K562 (cell line): ENCODE data around the gene VMP1. TPM values are rescaled to one million over a fixed set of nuclear protein-coding genes. Genes with fewer than 3 reads are reported as not detected.

Source experiments
- ATF7 ChIP-seq: fragments of 450-650 bp; IDR thresholded peaks from 2 replicates; pipeline ENCODE4 v1.7.1; 2014; ENCODE audit warnings: mild to moderate bottlenecking, moderate library complexity
- ESRRA ChIP-seq: fragments of 450-650 bp; IDR thresholded peaks from 2 replicates; pipeline ENCODE4 v1.6.1; 2014; ENCODE audit warnings: low read depth, mild to moderate bottlenecking, moderate library complexity, borderline replicate concordance
- FOS ChIP-seq: IDR thresholded peaks from 3 replicates; pipeline ENCODE4 v1.6.1; 2011; ENCODE audit not compliant: insufficient read length; ENCODE audit errors: extremely low read depth
- HDAC3 ChIP-seq: fragments of 450-650 bp; IDR thresholded peaks from 2 replicates; pipeline ENCODE4 v1.6.1; 2018; ENCODE audit warnings: borderline replicate concordance, mild to moderate bottlenecking, moderate library complexity; ENCODE audit not compliant: partially characterized antibody
- HMG20A ChIP-seq: fragments of 450-650 bp; formaldehyde crosslinking; conservative IDR thresholded peaks from 2 replicates; pipeline ENCODE4 v1.4.0; 2020; ENCODE audit warnings: mild to moderate bottlenecking, mixed read lengths
- ILK ChIP-seq: fragments of 450-650 bp; IDR thresholded peaks from 2 replicates; pipeline ENCODE4 v1.6.1; 2016; ENCODE audit warnings: missing genetic modification characterization, low read depth, mild to moderate bottlenecking, missing compliant biosample characterization, moderate library complexity, borderline replicate concordance
- JUNB ChIP-seq: fragments of 450-650 bp; formaldehyde crosslinking; conservative IDR thresholded peaks from 2 replicates; pipeline ENCODE4 v1.4.0; 2020; ENCODE audit warnings: mild to moderate bottlenecking
- JUND ChIP-seq, 2 experiments: IDR thresholded peaks; 2 replicates in 1 of 2; 3 replicates in 1 of 2; pipeline ENCODE4 v1.6.1; 2011; ENCODE audit warnings: borderline replicate concordance in 2 of 2, low read depth in 2 of 2, low read length in 2 of 2, improper control_type of control experiment in 1 of 2, missing biosample characterization in 1 of 2, missing genetic modification characterization in 1 of 2, missing genetic modification reagents in 1 of 2
- LARP7 ChIP-seq: fragments of 450-650 bp; IDR thresholded peaks from 2 replicates; pipeline ENCODE4 v1.6.1; 2016
- MTA3 ChIP-seq: fragments of 450-650 bp; formaldehyde crosslinking; IDR thresholded peaks from 2 replicates; pipeline ENCODE4 v1.6.1; 2017; ENCODE audit warnings: mild to moderate bottlenecking, borderline replicate concordance
- NBN ChIP-seq: fragments of 450-650 bp; IDR thresholded peaks from 2 replicates; pipeline ENCODE4 v1.6.1; 2016; ENCODE audit warnings: low read depth, mild to moderate bottlenecking
- RBM22 ChIP-seq: fragments of 200-400 bp; formaldehyde crosslinking; IDR thresholded peaks from 2 replicates; pipeline ENCODE4 v1.6.1; 2018; ENCODE audit warnings: low read length, low read depth; ENCODE audit not compliant: poor library complexity, severe bottlenecking
- TAF9B ChIP-seq: fragments of 450-650 bp; IDR thresholded peaks from 2 replicates; pipeline ENCODE4 v1.6.1; 2018; ENCODE audit warnings: mild to moderate bottlenecking; ENCODE audit not compliant: partially characterized antibody
- ZFPM2 ChIP-seq: fragments of 250-450 bp; sonication (Bioruptor Pico); IDR thresholded peaks from 2 replicates; pipeline ENCODE4 v1.5.1; 2022; ENCODE audit warnings: mild to moderate bottlenecking
- ZNF165 ChIP-seq: fragments of 250-450 bp; sonication (Bioruptor Pico); IDR thresholded peaks from 2 replicates; pipeline ENCODE4 v1.4.0; 2020; ENCODE audit warnings: borderline replicate concordance
- ZNF253 ChIP-seq: fragments of 250-450 bp; sonication (Bioruptor Pico); conservative IDR thresholded peaks from 2 replicates; pipeline ENCODE4 v1.6.1; 2021; ENCODE audit warnings: mild to moderate bottlenecking
- ZNF384 ChIP-seq: IDR thresholded peaks from 2 replicates; pipeline ENCODE4 v1.6.1; 2012; ENCODE audit warnings: low read depth, low read length, improper control_type of control experiment
- polyA plus RNA-seq, 8 experiments: library from polyadenylated mRNA; depleted of rRNA in 4 of 8; stranded (reverse) in 5 of 8; unstranded in 3 of 8; fragments of >200 nt; fragmentation: Nextera tagmentation in 2 of 8; fragmentation: Illumina TruSeq in 1 of 8; extraction: Ambion mirVana in 2 of 8; extraction: Trizol in 1 of 8; gene quantifications; 2 replicates each; pipeline versions ENCODE4 v1.2.1 to v1.2.3, GENCODE V29; 2011 to 2014; ENCODE audit warnings: inconsistent platforms in 1 of 8, missing spikeins in 1 of 8
- total RNA-seq, 7 experiments: library from RNA; depleted of rRNA in 6 of 7; stranded (reverse); fragments of >200 nt in 6 of 7; fragmentation: Illumina TruSeq in 2 of 7; extraction: Trizol in 2 of 7; gene quantifications; 2 replicates each; pipeline versions ENCODE4 v1.2.1 to v1.2.3, GENCODE V29; 2011 to 2021; ENCODE audit warnings: low replicate concordance in 1 of 7
- TF ChIP-seq, protein P1 (sequence below): fragments of 250-450 bp; sonication (Bioruptor Pico); IDR thresholded peaks from 2 replicates; pipeline ENCODE4 v1.4.0; 2020
- TF ChIP-seq, protein P2 (sequence below): fragments of 450-650 bp; formaldehyde crosslinking; IDR thresholded peaks from 2 replicates; pipeline ENCODE4 v1.4.0; 2020; ENCODE audit warnings: mild to moderate bottlenecking, moderate library complexity
- TF ChIP-seq, protein P3 (sequence below): sonication (generic); formaldehyde crosslinking; IDR thresholded peaks from 2 replicates; pipeline ENCODE4 v1.5.0; 2020; ENCODE audit warnings: missing genetic modification reagents
- TF ChIP-seq, protein P4 (sequence below): fragments of 450-650 bp; IDR thresholded peaks from 2 replicates; pipeline ENCODE4 v1.6.1; 2017; ENCODE audit warnings: antibody characterized with exemption, mild to moderate bottlenecking

VMP1 gene
- total and polyA plus RNA-seq, 9 of the 15 experiments (the other 6 are each of a cell fraction or from before 2014, with no cell fraction given), result 123 to 304 (median 151) TPM

DNA sequence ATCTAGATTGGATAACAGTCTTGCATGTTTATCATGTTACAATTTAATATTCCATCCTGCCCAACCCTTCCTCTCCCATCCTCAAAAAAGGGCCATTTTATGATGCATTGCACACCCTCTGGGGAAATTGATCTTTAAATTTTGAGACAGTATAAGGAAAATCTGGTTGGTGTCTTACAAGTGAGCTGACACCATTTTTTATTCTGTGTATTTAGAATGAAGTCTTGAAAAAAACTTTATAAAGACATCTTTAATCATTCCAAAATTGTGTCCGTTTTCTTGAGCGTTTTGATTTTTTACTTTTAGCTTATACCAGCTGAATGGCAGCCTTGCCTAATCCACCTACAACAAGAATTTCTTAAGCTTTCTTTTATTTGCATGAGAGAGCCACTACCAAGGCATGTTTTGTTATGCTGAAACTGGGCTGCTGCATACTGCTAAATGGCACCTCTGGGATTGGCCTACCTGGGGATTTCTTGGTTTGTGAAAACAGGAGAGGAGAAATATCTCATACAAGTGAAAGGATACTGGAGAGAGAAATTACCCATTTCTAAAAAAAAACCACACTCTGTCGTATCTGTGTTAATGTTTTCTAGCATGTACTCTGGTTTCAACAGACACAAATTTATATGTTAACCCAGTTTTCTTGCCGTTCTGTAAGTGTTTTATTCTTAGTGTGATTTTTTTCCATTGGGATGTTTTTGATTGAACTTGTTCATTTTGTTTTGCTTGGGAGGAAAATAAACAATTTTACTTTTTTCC is 133.1 kb downstream of the VMP1 start (continued):
- TF ChIP-seq, protein P1, sequence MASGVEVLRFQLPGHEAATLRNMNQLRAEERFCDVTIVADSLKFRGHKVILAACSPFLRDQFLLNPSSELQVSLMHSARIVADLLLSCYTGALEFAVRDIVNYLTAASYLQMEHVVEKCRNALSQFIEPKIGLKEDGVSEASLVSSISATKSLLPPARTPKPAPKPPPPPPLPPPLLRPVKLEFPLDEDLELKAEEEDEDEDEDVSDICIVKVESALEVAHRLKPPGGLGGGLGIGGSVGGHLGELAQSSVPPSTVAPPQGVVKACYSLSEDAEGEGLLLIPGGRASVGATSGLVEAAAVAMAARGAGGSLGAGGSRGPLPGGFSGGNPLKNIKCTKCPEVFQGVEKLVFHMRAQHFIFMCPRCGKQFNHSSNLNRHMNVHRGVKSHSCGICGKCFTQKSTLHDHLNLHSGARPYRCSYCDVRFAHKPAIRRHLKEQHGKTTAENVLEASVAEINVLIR (CRISPR knock-in tag), result no peak
- TF ChIP-seq HMG20A (no peak), LARP7 (no peak), HDAC3 (peak; percentile 26), JUND (IDR thresholded peaks at IDR 0.05; ENCODE audit: borderline replicate concordance, low read depth, low read length) (no peak), JUND (tag; IDR thresholded peaks at IDR 0.05; ENCODE audit: borderline replicate concordance, low read depth, low read length) (no peak), MTA3 (no peak), JUNB (CRISPR knock-in tag) (no peak), RBM22 (peak; percentile 46), FOS (no peak), NBN (no peak), ATF7 (no peak), ZNF253 (0 out of 2 replicates have a peak, but pooled peaks have one; percentile 25), ILK (tag) (no peak), ESRRA (no peak), ZNF165 (CRISPR knock-in tag) (no peak), ZFPM2 (CRISPR knock-in tag) (no peak), ZNF384 (no peak), TAF9B (no peak)
- TF ChIP-seq, protein P2, sequence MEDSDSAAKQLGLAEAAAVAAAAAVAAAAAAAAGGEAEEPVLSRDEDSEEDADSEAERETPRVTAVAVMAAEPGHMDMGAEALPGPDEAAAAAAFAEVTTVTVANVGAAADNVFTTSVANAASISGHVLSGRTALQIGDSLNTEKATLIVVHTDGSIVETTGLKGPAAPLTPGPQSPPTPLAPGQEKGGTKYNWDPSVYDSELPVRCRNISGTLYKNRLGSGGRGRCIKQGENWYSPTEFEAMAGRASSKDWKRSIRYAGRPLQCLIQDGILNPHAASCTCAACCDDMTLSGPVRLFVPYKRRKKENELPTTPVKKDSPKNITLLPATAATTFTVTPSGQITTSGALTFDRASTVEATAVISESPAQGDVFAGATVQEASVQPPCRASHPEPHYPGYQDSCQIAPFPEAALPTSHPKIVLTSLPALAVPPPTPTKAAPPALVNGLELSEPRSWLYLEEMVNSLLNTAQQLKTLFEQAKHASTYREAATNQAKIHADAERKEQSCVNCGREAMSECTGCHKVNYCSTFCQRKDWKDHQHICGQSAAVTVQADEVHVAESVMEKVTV (CRISPR knock-in tag), result peak; percentile 40; the same call in 1 of the 2 replicates
- TF ChIP-seq, protein P3, sequence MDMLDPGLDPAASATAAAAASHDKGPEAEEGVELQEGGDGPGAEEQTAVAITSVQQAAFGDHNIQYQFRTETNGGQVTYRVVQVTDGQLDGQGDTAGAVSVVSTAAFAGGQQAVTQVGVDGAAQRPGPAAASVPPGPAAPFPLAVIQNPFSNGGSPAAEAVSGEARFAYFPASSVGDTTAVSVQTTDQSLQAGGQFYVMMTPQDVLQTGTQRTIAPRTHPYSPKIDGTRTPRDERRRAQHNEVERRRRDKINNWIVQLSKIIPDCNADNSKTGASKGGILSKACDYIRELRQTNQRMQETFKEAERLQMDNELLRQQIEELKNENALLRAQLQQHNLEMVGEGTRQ (CRISPR knock-in tag), result no peak
- TF ChIP-seq, protein P4, sequence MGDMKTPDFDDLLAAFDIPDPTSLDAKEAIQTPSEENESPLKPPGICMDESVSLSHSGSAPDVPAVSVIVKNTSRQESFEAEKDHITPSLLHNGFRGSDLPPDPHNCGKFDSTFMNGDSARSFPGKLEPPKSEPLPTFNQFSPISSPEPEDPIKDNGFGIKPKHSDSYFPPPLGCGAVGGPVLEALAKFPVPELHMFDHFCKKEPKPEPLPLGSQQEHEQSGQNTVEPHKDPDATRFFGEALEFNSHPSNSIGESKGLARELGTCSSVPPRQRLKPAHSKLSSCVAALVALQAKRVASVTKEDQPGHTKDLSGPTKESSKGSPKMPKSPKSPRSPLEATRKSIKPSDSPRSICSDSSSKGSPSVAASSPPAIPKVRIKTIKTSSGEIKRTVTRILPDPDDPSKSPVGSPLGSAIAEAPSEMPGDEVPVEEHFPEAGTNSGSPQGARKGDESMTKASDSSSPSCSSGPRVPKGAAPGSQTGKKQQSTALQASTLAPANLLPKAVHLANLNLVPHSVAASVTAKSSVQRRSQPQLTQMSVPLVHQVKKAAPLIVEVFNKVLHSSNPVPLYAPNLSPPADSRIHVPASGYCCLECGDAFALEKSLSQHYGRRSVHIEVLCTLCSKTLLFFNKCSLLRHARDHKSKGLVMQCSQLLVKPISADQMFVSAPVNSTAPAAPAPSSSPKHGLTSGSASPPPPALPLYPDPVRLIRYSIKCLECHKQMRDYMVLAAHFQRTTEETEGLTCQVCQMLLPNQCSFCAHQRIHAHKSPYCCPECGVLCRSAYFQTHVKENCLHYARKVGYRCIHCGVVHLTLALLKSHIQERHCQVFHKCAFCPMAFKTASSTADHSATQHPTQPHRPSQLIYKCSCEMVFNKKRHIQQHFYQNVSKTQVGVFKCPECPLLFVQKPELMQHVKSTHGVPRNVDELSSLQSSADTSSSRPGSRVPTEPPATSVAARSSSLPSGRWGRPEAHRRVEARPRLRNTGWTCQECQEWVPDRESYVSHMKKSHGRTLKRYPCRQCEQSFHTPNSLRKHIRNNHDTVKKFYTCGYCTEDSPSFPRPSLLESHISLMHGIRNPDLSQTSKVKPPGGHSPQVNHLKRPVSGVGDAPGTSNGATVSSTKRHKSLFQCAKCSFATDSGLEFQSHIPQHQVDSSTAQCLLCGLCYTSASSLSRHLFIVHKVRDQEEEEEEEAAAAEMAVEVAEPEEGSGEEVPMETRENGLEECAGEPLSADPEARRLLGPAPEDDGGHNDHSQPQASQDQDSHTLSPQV, result no peak
